ENCODE data around the gene ARHGAP10. TPM values are rescaled to one million over a fixed set of nuclear protein-coding genes. Genes with fewer than 3 reads are reported as not detected.

ARHGAP10 gene
- polyA plus RNA-seq, 3 donors: 9.0 to 33.5 (median 22.7) TPM

GRCh38 chr4:147944670-147945260 lies 212.9 kb downstream of the ARHGAP10 start:
- WGBS, 3 donors: 90 to 93% (median 91%) methylated on average over 10 of the region's 10 CpGs

DNA sequence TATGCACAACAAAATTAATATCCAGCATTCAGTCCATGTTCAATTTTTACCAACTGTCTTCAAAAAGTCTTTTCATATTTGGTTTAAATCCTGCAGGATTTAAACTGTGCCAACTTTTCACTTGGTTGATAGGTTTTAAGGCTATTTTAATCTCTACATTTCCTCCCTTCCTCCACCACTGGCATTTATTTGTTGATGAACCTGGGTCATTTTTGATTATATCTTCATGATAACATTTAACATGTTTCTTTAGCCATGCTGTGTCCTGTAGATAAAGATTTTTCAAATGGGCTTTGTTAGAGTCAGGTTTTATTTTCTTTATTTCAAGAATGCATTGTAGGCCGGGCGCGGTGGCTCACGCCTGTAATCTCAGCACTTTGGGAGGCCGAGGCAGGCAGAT lies 216.4 kb downstream of the ARHGAP10 start:
- H3K27ac ChIP-seq (ENCODE audit: low read depth, low read length): no peak overlapping the region
- 91 to 97% (median 95%) methylated on average over 5 of the region's 5 CpGs for WGBS, 3 donors

More at GRCh38 chr4:147944670-147945260, 212.9 kb downstream of the ARHGAP10 start:
- no peak overlapping the region for H3K27ac ChIP-seq (ENCODE audit: low read depth, low read length)

- WGBS, 3 donors: 93 to 100% (median 100%) methylated on average over 1 of the region's 1 CpG
- H3K27ac ChIP-seq (ENCODE audit: low read depth, low read length): no peak overlapping the region
Observed at GRCh38 chr4:147950261-147950660, 218.4 kb downstream of the ARHGAP10 start.

DNA sequence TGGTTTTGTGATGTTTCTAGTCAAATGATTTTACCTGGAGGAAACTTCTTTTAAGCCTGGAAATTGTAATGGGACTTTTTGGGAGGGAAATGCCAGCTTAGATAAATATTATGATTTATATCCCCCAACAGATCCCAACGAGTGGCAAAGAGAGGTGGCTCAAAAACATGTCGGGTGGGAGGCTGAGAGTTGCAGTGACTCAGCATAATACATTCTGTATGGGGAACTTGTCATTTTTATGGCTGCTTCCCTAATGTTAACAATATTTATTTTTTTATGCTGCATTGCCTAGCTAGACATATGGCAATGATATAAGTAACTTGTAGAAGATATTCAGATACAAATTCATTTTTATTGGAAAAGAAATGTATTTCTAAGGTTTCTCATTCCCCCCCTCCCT lies 219.0 kb downstream of the ARHGAP10 start:
- WGBS, 3 donors: 36 to 72% (median 52%) methylated on average over 2 of the region's 2 CpGs
- no peak overlapping the region for H3K27ac ChIP-seq (ENCODE audit: low read depth, low read length)

DNA sequence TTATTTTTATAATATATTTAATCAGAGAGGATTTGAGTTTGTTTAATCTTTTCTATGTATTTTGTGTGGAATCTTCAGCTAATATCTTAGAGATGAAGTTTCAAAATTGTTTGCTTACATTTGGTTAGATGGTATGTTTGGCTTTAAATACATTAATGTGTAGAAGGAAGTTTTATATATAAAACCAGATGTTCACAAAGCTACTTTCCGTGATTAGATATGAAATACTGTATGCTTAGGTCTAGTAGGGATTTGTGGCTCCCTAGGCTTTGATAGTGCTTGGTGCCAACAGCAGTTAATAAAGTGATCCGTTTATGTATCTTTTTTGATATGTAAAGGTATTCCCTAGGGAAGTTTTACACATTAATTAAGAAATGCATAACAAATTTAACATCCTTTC lies 223.0 kb downstream of the ARHGAP10 start:
- WGBS, 3 donors: 93 to 95% (median 95%) methylated on average over 2 of the region's 2 CpGs
- H3K27ac ChIP-seq (ENCODE audit: low read depth, low read length): no peak overlapping the region

- H3K27ac ChIP-seq (ENCODE audit: low read depth, low read length): no peak overlapping the region
- WGBS, 3 donors: 53 to 70% (median 54%) methylated on average over 4 of the region's 4 CpGs
Observed at GRCh38 chr4:147955827-147956558, 224.1 kb downstream of the ARHGAP10 start.

DNA sequence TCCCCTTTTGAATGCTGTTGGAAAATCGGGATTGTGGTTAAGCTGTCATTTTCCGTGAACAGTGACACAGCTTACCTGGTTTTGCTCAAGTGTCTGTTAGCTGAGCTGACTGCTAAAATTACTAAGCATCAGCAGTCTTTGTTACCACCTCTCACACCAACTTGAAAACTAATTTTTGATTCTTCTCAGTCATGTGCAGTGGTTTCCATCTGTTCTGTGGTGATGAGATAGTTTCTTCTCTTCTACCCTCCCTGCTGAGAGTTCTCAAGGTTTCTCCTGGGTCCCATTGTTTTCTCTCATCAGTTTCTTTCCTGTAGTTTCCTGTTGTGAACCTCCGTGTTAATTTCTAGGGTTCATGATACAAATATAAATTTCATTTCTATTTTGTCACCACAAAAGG lies 225.6 kb downstream of the ARHGAP10 start:
- no peak overlapping the region for H3K27ac ChIP-seq (ENCODE audit: low read depth, low read length)
- 84 to 85% (median 85%) methylated on average over 3 of the region's 3 CpGs for WGBS, 3 donors

DNA sequence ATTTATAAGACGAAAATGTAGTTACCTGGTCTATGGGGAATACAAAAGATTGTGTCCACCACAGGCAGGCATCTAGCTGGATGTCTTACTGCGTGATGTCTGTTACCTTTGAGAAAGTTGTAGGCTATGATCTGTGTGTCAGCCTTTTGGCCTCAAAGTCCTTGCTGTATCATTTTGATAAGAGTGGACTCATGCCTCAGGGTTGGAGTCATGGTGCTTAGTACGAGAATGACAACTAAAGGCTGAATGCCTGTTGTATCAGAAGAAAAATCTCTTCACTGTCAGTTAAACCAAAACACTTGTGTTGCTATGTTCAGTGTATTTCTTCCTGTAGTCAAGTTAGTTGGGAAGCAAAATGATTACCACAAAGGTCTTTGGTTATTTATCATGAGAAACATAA lies 226.2 kb downstream of the ARHGAP10 start:
- no peak overlapping the region for H3K27ac ChIP-seq (ENCODE audit: low read depth, low read length)
- 87 to 90% (median 87%) methylated on average over 3 of the region's 3 CpGs for WGBS, 3 donors

DNA sequence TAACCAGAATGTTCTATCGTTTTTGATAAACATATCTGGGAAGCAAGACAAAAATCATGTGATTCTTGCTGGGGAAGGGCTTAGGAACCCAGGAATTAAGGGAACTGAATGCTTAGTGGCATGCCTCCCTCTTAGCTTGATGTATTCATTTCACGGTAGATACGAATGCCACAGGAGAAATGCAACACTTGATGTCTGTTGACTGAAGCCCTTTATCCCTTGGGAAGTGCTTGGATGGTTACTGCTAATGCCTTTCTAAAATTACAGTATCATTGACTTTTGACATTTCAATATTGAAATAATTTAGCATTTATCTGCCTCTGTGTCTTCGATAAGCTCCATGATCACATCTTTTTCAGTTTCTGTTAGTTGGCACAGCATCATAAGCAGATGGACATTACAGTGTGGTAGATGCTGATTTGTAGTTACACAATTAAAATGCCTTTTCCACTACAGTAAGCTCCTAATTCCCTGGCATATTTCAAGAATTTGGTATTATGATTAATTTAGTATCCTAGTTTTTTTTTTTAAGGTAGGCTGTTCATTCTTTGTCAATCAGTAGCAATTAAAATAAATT lies 226.7 kb downstream of the ARHGAP10 start:
- 63 to 77% (median 66%) methylated on average over 4 of the region's 4 CpGs for WGBS, 3 donors
- H3K27ac ChIP-seq (ENCODE audit: low read depth, low read length): no peak overlapping the region

DNA sequence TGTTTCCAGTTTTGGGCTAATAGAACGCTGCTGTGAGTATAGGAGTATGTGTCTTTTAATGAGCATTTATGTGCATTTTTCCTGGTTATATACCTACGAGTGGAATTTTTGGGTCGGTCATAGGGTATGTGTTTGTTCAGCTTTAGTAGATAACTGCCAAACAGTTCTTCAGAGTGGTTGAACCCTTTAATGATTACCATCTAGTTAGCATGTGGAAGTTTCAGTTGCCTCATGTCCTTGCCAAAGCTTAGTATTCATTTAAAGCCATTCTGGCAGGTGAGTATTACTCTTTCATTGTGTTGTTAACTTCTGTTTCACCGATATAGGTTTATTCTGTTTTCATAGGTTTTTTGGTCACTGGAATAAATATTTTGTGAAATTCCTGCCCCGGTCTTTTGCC lies 229.1 kb downstream of the ARHGAP10 start:
- H3K27ac ChIP-seq (ENCODE audit: low read depth, low read length): no peak overlapping the region
- 88 to 97% (median 96%) methylated on average over 5 of the region's 5 CpGs for WGBS, 3 donors

- WGBS, 3 donors: 80 to 94% (median 81%) methylated on average over 10 of the region's 10 CpGs
- H3K27ac ChIP-seq (ENCODE audit: low read depth, low read length): no peak overlapping the region
Observed at GRCh38 chr4:147963839-147964238, 232.0 kb downstream of the ARHGAP10 start.

- WGBS, 3 donors: 78% methylated on average over 14 of the region's 14 CpGs
- H3K27ac ChIP-seq (ENCODE audit: low read depth, low read length): no peak overlapping the region
Observed at GRCh38 chr4:147964266-147964880, 232.5 kb downstream of the ARHGAP10 start.

DNA sequence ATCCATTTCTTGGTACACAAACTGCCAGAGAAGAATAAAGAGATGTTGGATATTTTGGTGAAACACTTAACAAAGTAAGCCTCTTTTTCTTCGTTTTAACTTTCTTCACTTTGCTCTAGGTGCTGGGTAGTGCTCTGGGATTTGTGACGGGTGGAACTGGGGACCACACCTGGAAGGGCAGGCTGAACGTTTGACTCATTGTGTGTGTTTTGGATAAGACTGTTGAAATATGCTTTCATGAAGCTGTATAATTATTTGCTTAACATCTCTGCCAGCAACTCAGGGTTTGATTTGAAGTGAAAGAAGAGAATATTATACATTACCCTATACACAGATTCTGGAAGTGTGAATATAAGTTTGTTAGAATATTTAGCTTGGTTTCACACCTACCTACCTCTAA lies 233.2 kb downstream of the ARHGAP10 start:
- 21 to 79% (median 73%) methylated on average over 3 of the region's 3 CpGs for WGBS, 3 donors
- H3K27ac ChIP-seq (ENCODE audit: low read depth, low read length): no peak overlapping the region

GRCh38 chr4:147965873-147966272 lies 234.0 kb downstream of the ARHGAP10 start:
- WGBS, 3 donors: 91 to 96% (median 94%) methylated on average over 1 of the region's 1 CpG

DNA sequence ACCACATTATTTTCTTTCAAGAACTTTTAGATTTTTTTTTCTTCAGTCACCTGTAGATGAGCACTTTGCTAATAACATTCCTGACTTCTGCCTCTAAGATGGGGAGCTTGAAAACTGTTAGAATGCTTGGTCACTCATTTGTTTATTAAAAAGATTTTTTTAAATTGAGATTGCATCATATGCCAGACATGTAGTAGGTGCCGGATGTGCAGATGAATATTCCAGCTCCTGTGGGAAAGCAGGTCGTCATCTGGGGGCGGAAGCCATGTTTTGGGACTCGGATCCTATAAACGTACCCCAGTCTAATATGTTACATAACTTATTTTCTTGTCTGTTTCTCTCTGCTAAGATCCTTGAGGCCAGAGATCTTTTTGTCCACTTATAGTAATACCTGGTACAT lies 236.8 kb downstream of the ARHGAP10 start:
- no peak overlapping the region for H3K27ac ChIP-seq (ENCODE audit: low read depth, low read length)
- WGBS, 3 donors: 82 to 95% (median 86%) methylated on average over 5 of the region's 5 CpGs

More at GRCh38 chr4:147965873-147966272, 234.0 kb downstream of the ARHGAP10 start:
- H3K27ac ChIP-seq (ENCODE audit: low read depth, low read length): no peak overlapping the region

DNA sequence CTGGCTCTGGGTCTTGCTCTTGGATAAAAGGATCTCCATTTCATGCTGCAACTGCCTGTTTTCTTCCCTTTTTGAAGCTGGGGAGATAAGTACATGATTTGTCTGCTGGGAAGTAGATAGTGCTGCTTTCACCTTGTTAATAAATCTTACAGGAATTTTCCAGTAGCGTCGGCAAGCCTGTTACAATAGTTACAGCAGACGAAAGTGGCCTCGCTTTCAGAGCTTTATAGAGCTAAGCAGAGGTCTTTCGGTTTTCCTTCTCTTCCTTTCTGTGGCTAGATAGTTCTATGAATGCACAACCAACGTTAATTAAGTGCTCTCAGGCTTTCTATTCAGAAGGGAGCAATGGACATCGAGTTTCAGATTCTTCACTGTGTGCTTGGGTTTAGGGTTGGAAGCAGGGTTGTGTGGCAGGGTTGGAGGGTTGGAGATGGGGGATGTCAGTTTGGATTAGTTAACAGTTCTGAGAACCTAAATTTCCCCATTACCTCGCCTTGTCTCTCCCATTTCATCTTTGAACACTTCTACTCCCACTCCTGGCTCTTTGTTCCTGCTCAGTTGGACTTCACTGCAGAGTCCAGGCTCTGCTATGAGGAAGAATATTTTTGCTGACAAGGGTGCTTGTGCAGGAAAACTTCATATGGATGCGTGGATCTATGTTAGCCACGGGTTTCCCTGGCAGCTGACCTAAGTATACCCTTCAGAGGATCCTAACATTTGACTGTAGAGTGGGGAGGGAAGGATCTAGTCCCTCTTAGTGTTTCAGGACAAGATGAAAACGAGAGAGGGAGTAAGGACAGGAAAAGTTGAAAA lies 237.9 kb downstream of the ARHGAP10 start:
- WGBS, 3 donors: 42 to 76% (median 52%) methylated on average over 11 of the region's 11 CpGs
- no peak overlapping the region for H3K27ac ChIP-seq (ENCODE audit: low read depth, low read length)

- H3K27ac ChIP-seq (ENCODE audit: low read depth, low read length): no peak overlapping the region
- 94 to 99% (median 97%) methylated on average over 4 of the region's 4 CpGs for WGBS, 3 donors
Observed at GRCh38 chr4:147971116-147971515, 239.2 kb downstream of the ARHGAP10 start.

- WGBS, 3 donors: 85 to 89% (median 89%) methylated on average over 3 of the region's 3 CpGs
- H3K27ac ChIP-seq (ENCODE audit: low read depth, low read length): no peak overlapping the region
Observed at GRCh38 chr4:147975325-147975724, 243.4 kb downstream of the ARHGAP10 start.
